Osteocyte (in vitro differentiated cells): ENCODE measurements around the gene FAM20C. TPM values are rescaled to one million over a fixed set of nuclear protein-coding genes. Genes with fewer than 3 reads are reported as not detected.
"Not testable (repeated sequence)": the region's sequence is repeated elsewhere in the genome, so short reads cannot be mapped to it uniquely, and the experiment has no call there.

Experiments used
- DNase-seq: peaks from one replicate; pipeline ENCODE4 v3.0.0; 2021; ENCODE audit warnings: mixed read lengths; ENCODE audit not compliant: unreplicated experiment; ENCODE audit errors: extremely low spot score
- H3K27ac Mint-ChIP-seq: one replicate; pipeline ENCODE4 v1.8.0; 2021; ENCODE audit warnings: mild to moderate bottlenecking, mixed read lengths; ENCODE audit not compliant: unreplicated experiment
- H3K27me3 Mint-ChIP-seq: one replicate; pipeline ENCODE4 v1.8.0; 2021; ENCODE audit warnings: mixed read lengths; ENCODE audit not compliant: unreplicated experiment
- H3K36me3 Mint-ChIP-seq: one replicate; pipeline ENCODE4 v1.8.0; 2021; ENCODE audit warnings: mixed read lengths; ENCODE audit not compliant: unreplicated experiment
- H3K4me1 Mint-ChIP-seq: one replicate; pipeline ENCODE4 v1.8.0; 2021; ENCODE audit warnings: mixed read lengths; ENCODE audit not compliant: unreplicated experiment
- H3K4me3 Mint-ChIP-seq: one replicate; pipeline ENCODE4 v1.8.0; 2021; ENCODE audit warnings: mild to moderate bottlenecking, moderate library complexity, mixed read lengths; ENCODE audit not compliant: unreplicated experiment
- H3K9me3 Mint-ChIP-seq: one replicate; pipeline ENCODE4 v1.8.0; 2021; ENCODE audit warnings: mixed read lengths; ENCODE audit not compliant: unreplicated experiment
- CTCF ChIP-seq: fragments of 200-600 bp; sonication (generic); IDR thresholded peaks from 2 replicates; pipeline ENCODE4 v1.5.0; 2021; ENCODE audit warnings: antibody characterized with exemption, mild to moderate bottlenecking, moderate library complexity
- total RNA-seq: library from RNA; stranded (reverse); gene quantifications from 2 replicates; pipeline ENCODE4 v1.2.1, GENCODE V29; 2021

FAM20C gene
- total RNA-seq, 1 donor from 2014 or later = 143 TPM

- Mint-ChIP-seq H3K27ac (no peak overlapping the region), H3K27me3 (peaks cover 5% of the 10 kb centered on the region), H3K36me3 (no peaks in the 10 kb centered on the region), H3K4me3 (no peak overlapping the region), H3K9me3 (no peaks in the 10 kb centered on the region), H3K4me1 (no peaks in the 10 kb centered on the region)
- no peak for TF ChIP-seq CTCF
- DNase-seq = no peak
These were observed 10.6 kb upstream of the FAM20C start for GRCh38 chr7:181738-182137.

GRCh38 chr7:182502-182901, 9.9 kb upstream of the FAM20C start:
- H3K27ac Mint-ChIP-seq, H3K4me3 Mint-ChIP-seq, H3K4me1 Mint-ChIP-seq, H3K9me3 Mint-ChIP-seq, DNase-seq, H3K27me3 Mint-ChIP-seq, H3K36me3 Mint-ChIP-seq: not testable (repeated sequence)

GRCh38 chr7:183496-184292, 8.7 kb upstream of the FAM20C start:
- DNase-seq = no peak
- Mint-ChIP-seq H3K27me3 (peaks cover 2% of the 10 kb centered on the region), H3K4me3 (no peak overlapping the region), H3K9me3 (no peaks in the 10 kb centered on the region), H3K36me3 (no peaks in the 10 kb centered on the region), H3K27ac (no peak overlapping the region), H3K4me1 (no peaks in the 10 kb centered on the region)
- no peak for TF ChIP-seq CTCF

- Mint-ChIP-seq H3K4me3 (no peak overlapping the region), H3K27me3 (no peaks in the 10 kb centered on the region), H3K9me3 (no peaks in the 10 kb centered on the region), H3K27ac (no peak overlapping the region), H3K36me3 (no peaks in the 10 kb centered on the region), H3K4me1 (no peaks in the 10 kb centered on the region)
- no peak for DNase-seq
- no peak for TF ChIP-seq CTCF
These were observed 7.8 kb upstream of the FAM20C start for GRCh38 chr7:184294-185264.

GRCh38 chr7:186516-187113, 5.8 kb upstream of the FAM20C start:
- TF ChIP-seq CTCF = no peak
- Mint-ChIP-seq H3K4me1 (peaks cover 14% of the 10 kb centered on the region), H3K27ac (no peak overlapping the region), H3K4me3 (no peak overlapping the region), H3K27me3 (no peaks in the 10 kb centered on the region), H3K9me3 (no peaks in the 10 kb centered on the region), H3K36me3 (no peaks in the 10 kb centered on the region)
- no peak for DNase-seq
